Astrocyte (in vitro differentiated cells and primary cell): ENCODE results near the gene FBN2.

Source experiments
- EZH2 ChIP-seq: IDR thresholded peaks from 2 replicates; pipeline ENCODE4 v1.6.1; 2012; ENCODE audit warnings: mild to moderate bottlenecking, low read length, inconsistent platforms; ENCODE audit not compliant: insufficient read depth
- TF ChIP-seq, protein P1 (sequence below): IDR thresholded peaks from 2 replicates; pipeline ENCODE4 v1.5.1; 2011; ENCODE audit warnings: low read depth, mild to moderate bottlenecking, inconsistent platforms, low read length, moderate library complexity; ENCODE audit not compliant: insufficient read depth

DNA sequence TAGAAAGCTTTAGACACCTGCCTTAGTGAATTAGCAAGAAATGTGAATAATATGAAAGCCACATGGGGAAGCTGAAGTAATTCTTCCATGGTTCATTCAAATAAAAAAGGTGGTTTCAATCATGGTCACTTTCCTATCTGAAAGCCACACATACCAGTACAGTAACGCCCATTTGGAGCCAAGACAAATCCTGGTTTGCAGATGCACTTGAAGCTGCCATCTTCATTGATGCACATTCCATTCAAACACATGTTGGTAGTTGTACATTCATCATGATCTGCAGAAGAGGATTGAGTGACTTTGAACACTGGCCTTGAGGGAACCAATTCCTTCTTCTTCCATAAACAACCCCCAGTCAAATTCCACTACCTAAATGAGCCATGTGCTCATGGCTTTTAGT lies 161.5 kb downstream of the FBN2 start:
- TF ChIP-seq, protein P1, sequence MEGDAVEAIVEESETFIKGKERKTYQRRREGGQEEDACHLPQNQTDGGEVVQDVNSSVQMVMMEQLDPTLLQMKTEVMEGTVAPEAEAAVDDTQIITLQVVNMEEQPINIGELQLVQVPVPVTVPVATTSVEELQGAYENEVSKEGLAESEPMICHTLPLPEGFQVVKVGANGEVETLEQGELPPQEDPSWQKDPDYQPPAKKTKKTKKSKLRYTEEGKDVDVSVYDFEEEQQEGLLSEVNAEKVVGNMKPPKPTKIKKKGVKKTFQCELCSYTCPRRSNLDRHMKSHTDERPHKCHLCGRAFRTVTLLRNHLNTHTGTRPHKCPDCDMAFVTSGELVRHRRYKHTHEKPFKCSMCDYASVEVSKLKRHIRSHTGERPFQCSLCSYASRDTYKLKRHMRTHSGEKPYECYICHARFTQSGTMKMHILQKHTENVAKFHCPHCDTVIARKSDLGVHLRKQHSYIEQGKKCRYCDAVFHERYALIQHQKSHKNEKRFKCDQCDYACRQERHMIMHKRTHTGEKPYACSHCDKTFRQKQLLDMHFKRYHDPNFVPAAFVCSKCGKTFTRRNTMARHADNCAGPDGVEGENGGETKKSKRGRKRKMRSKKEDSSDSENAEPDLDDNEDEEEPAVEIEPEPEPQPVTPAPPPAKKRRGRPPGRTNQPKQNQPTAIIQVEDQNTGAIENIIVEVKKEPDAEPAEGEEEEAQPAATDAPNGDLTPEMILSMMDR: no peak
- no peak for TF ChIP-seq EZH2
